ENCODE results near the gene CBX3.
"Not testable (repeated sequence)": the region's sequence is repeated elsewhere in the genome, so short reads cannot be mapped to it uniquely, and the experiment has no call there.

The CBX3 gene

GRCh38 chr7:26233902-26234511 lies 32.5 kb downstream of the CBX3 start:
- in situ Hi-C loops (cut with MboI; ENCODE audit: low pct_unique_long_range_greater_than_20kb, low sequenced_read_pairs, unreplicated experiment) = no loop called here
- TF ChIP-seq CTCF (IDR thresholded peaks at IDR 0.05; ENCODE audit: extremely low read depth, insufficient read depth, missing control alignments) = no peak
- DNase-seq (ENCODE audit: low spot score) = no peak

- in situ Hi-C loops (cut with MboI; ENCODE audit: low pct_unique_long_range_greater_than_20kb, low sequenced_read_pairs, unreplicated experiment) = no loop called here
- DNase-seq (ENCODE audit: low spot score) = no peak
- no peak for TF ChIP-seq CTCF (IDR thresholded peaks at IDR 0.05; ENCODE audit: extremely low read depth, insufficient read depth, missing control alignments)
Measured at GRCh38 chr7:26237035-26237807, 35.7 kb downstream of the CBX3 start.

GRCh38 chr7:26238032-26238431 lies 36.5 kb downstream of the CBX3 start:
- TF ChIP-seq CTCF (IDR thresholded peaks at IDR 0.05; ENCODE audit: extremely low read depth, insufficient read depth, missing control alignments) = no peak
- in situ Hi-C loops (cut with MboI; ENCODE audit: low pct_unique_long_range_greater_than_20kb, low sequenced_read_pairs, unreplicated experiment) = no loop called here
- DNase-seq (ENCODE audit: low spot score) = no peak

- DNase-seq (ENCODE audit: low spot score) = no peak
- no peak for TF ChIP-seq CTCF (IDR thresholded peaks at IDR 0.05; ENCODE audit: extremely low read depth, insufficient read depth, missing control alignments)
- in situ Hi-C loops (cut with MboI; ENCODE audit: low pct_unique_long_range_greater_than_20kb, low sequenced_read_pairs, unreplicated experiment) = no loop called here
Measured at GRCh38 chr7:26245150-26245549, 43.6 kb downstream of the CBX3 start.

GRCh38 chr7:26250239-26250638 lies 48.7 kb downstream of the CBX3 start:
- in situ Hi-C loops (cut with MboI; ENCODE audit: low pct_unique_long_range_greater_than_20kb, low sequenced_read_pairs, unreplicated experiment) = no loop called here
- TF ChIP-seq CTCF (IDR thresholded peaks at IDR 0.05; ENCODE audit: extremely low read depth, insufficient read depth, missing control alignments) = no peak
- no peak for DNase-seq (ENCODE audit: low spot score)

- DNase-seq (ENCODE audit: low spot score); in situ Hi-C loops (cut with MboI; ENCODE audit: low pct_unique_long_range_greater_than_20kb, low sequenced_read_pairs, unreplicated experiment): not testable (repeated sequence)
Measured at GRCh38 chr7:26261866-26262265, 60.3 kb downstream of the CBX3 start.
